ENCODE results near the gene MEIS3. TPM values are rescaled to one million over a fixed set of nuclear protein-coding genes. Genes with fewer than 3 reads are reported as not detected.
A peak's percentile ranks its signal among the peaks of the same experiment; 100 is the strongest.

MEIS3 gene
- polyA plus RNA-seq, 1 of the 3 experiments (the other 2 are of a cell fraction), result 69.8 TPM

GRCh38 chr19:47447470-47448359 lies 28.4 kb upstream of the MEIS3 start:
- H3K79me2 ChIP-seq (ENCODE audit: insufficient read depth), result no peaks in the 10 kb centered on the region
- H3F3A ChIP-seq (replicated peaks; ENCODE audit: insufficient read depth), result peaks cover 4% of the 10 kb centered on the region
- CTCF ChIA-PET, result interaction anchor here (1.0 to 8.4 kb wide), 15 partner anchors 8 to 296 kb away, joined by 3 to 80 read pairs (median 4); partner anchors contain the start of genes EHD2, KPTN, NAPA and SLC8A2
- no peak overlapping the region for H3K9ac ChIP-seq
- 0 out of 2 replicates have a peak, but pooled peaks cover 3% of the 10 kb centered on the region for H4K20me1 ChIP-seq (ENCODE audit: insufficient read depth)
- H2AFZ ChIP-seq (ENCODE audit: low read depth), result no peak overlapping the region; the same call in 1 of the 2 replicates
- peak overlapping the region in 1 of 2 experiments; percentile 67; a peak in 1 of 4 replicates for H3K27ac ChIP-seq (ENCODE audit: low read depth in 2 of 2, low read length in 1 of 2)
- H3K36me3 ChIP-seq (replicated peaks in 1 of 2; ENCODE audit: control insufficient read depth in 1 of 2, insufficient read depth in 2 of 2, low read length in 1 of 2), result no peaks in the 10 kb centered on the region
- no peaks in the 10 kb centered on the region; the same call in 1 of the 2 replicates for H3K27me3 ChIP-seq (ENCODE audit: insufficient read depth)
- DNase-seq, result peak; percentile 97
- peaks cover 0 to 9% of the 10 kb centered on the region in 2 experiments; a peak in 2 of 4 replicates for H3K4me1 ChIP-seq (ENCODE audit: control insufficient read depth in 1 of 2, insufficient read depth in 2 of 2, low read depth in 1 of 2, low read length in 1 of 2)
- no peaks in the 10 kb centered on the region for H3K9me3 ChIP-seq
- no peaks in the 10 kb centered on the region for H3K9me2 ChIP-seq
- WGBS (ENCODE audit: low lambda C conversion rate), result 23% methylated on average over 72 of the region's 95 CpGs
- H3K4me3 ChIP-seq (ENCODE audit: low read depth in 2 of 2, low read length in 1 of 2), result peak overlapping the region; percentile 41 to 46; a peak in 3 of 4 replicates
- H3K4me2 ChIP-seq, result peak overlapping the region; percentile 67
- POLR2A ChIA-PET, result interaction anchor here (0.6 to 1.6 kb wide), 6 partner anchors 9 to 1018 kb away, joined by 3 to 10 read pairs (median 3); partner anchors contain the start of gene KPTN
- no peak for TF ChIP-seq EZH2phosphoT487 (IDR thresholded peaks at IDR 0.05; ENCODE audit: borderline replicate concordance, low read depth)
- no peak for TF ChIP-seq POLR2AphosphoS5 (IDR thresholded peaks at IDR 0.05; ENCODE audit: low read depth, low read length)
- no peak for TF ChIP-seq TAF1 (IDR thresholded peaks at IDR 0.05; ENCODE audit: borderline replicate concordance, low read depth, low read length)
- no peak for TF ChIP-seq SMC3 (IDR thresholded peaks at IDR 0.05; ENCODE audit: low read depth, low read length)
- peak; percentile 39 for TF ChIP-seq CHD2 (IDR thresholded peaks at IDR 0.05; ENCODE audit: low read length, partially characterized antibody)
- TF ChIP-seq NRF1 (IDR thresholded peaks at IDR 0.05; ENCODE audit: low read depth, low read length), result peak; percentile 34
- no peak for TF ChIP-seq GABPA (IDR thresholded peaks at IDR 0.05; ENCODE audit: low read depth)
- no peak for TF ChIP-seq FOXM1 (IDR thresholded peaks at IDR 0.05; ENCODE audit: low read depth)
- no peak for TF ChIP-seq TCF12 (IDR thresholded peaks at IDR 0.05)
- peak; percentile 76 for TF ChIP-seq MXI1 (IDR thresholded peaks at IDR 0.05; ENCODE audit: low read depth, low read length)
- no peak; the same call in 1 of the 2 replicates for TF ChIP-seq USF2 (IDR thresholded peaks at IDR 0.05; ENCODE audit: borderline replicate concordance, low read depth, low read length)
- TF ChIP-seq USF1 (IDR thresholded peaks at IDR 0.05; ENCODE audit: borderline replicate concordance, low read depth), result peak; percentile 22; the same call in 1 of the 2 replicates
- TF ChIP-seq RAD21 (IDR thresholded peaks at IDR 0.05; ENCODE audit: low read length), result no peak
- peak; percentile 87 for TF ChIP-seq MAX (IDR thresholded peaks at IDR 0.05; ENCODE audit: low read depth)
- no peak for TF ChIP-seq JUND (IDR thresholded peaks at IDR 0.05)
- TF ChIP-seq IRF3 (IDR thresholded peaks at IDR 0.05; ENCODE audit: low read depth, low read length), result no peak
- TF ChIP-seq RXRA (IDR thresholded peaks at IDR 0.05; ENCODE audit: borderline replicate concordance, low read depth), result no peak
- TF ChIP-seq FOXJ3 (CRISPR knock-in tag; IDR thresholded peaks at IDR 0.05), result 0 out of 2 replicates have a peak, but pooled peaks have one; percentile 11

All from SK-N-SH (cell line).